ENCODE results near the gene KRTAP13-1. TPM values are rescaled to one million over a fixed set of nuclear protein-coding genes. Genes with fewer than 3 reads are reported as not detected.

KRTAP13-1 gene
- total RNA-seq, 1 donor from 2014 or later, result not detected

GRCh38 chr21:30443226-30443625, 47.4 kb downstream of the KRTAP13-1 start:
- ATAC-seq, result no peak
- DNase-seq (ENCODE audit: missing footprints), result no peak
- intact Hi-C loops (cut with DNase I), result loop anchor here (5.0 to 10.0 kb wide), 2 partner anchors 289 to 642 kb away; no protein-coding TSS in a partner anchor

- intact Hi-C loops (cut with DNase I), result loop anchor here (5.0 to 10.0 kb wide), 2 partner anchors 288 to 641 kb away; no protein-coding TSS in a partner anchor
- ATAC-seq (no peak), DNase-seq (ENCODE audit: missing footprints) (no peak)
These were observed 48.4 kb downstream of the KRTAP13-1 start for GRCh38 chr21:30444204-30444603.

Small RNA genes lying within 50 kb of the gene (microRNA-seq; reads per million reads assigned to microRNA genes)
- gene MIR4327, result not detected

Other genes with a start within 250 kb of the KRTAP13-1 start
- gene CLDN17, start 229.2 kb upstream of the KRTAP13-1 start, total RNA-seq, result not detected
- not detected for gene CLDN8, start 179.9 kb upstream of the KRTAP13-1 start, total RNA-seq
- not detected for gene KRTAP24-1, start 113.1 kb upstream of the KRTAP13-1 start, total RNA-seq
- not detected for gene KRTAP25-1, start 106.5 kb upstream of the KRTAP13-1 start, total RNA-seq
- not detected for gene KRTAP26-1, start 75.7 kb upstream of the KRTAP13-1 start, total RNA-seq
- not detected for gene KRTAP27-1, start 58.3 kb upstream of the KRTAP13-1 start, total RNA-seq
- not detected for gene KRTAP23-1, start 47.4 kb upstream of the KRTAP13-1 start, total RNA-seq
- gene KRTAP13-2, start 23.8 kb upstream of the KRTAP13-1 start, total RNA-seq, result not detected
- not detected for gene KRTAP13-3, start 29.9 kb downstream of the KRTAP13-1 start, total RNA-seq
- not detected for gene KRTAP13-4, start 34.2 kb downstream of the KRTAP13-1 start, total RNA-seq
- not detected for gene KRTAP15-1, start 44.2 kb downstream of the KRTAP13-1 start, total RNA-seq
- gene KRTAP19-1, start 84.3 kb downstream of the KRTAP13-1 start, total RNA-seq, result not detected
- gene KRTAP19-2, start 91.4 kb downstream of the KRTAP13-1 start, total RNA-seq, result not detected
- not detected for gene KRTAP19-3, start 96.0 kb downstream of the KRTAP13-1 start, total RNA-seq
- gene KRTAP19-4, start 101.1 kb downstream of the KRTAP13-1 start, total RNA-seq, result not detected
- not detected for gene KRTAP19-5, start 106.1 kb downstream of the KRTAP13-1 start, total RNA-seq
- gene KRTAP19-6, start 145.8 kb downstream of the KRTAP13-1 start, total RNA-seq, result not detected
- gene KRTAP19-7, start 165.3 kb downstream of the KRTAP13-1 start, total RNA-seq, result not detected
- not detected for gene KRTAP22-2, start 194.4 kb downstream of the KRTAP13-1 start, total RNA-seq
- gene KRTAP6-3, start 196.4 kb downstream of the KRTAP13-1 start, total RNA-seq, result not detected
- not detected for gene KRTAP6-2, start 202.9 kb downstream of the KRTAP13-1 start, total RNA-seq
- not detected for gene KRTAP22-1, start 205.1 kb downstream of the KRTAP13-1 start, total RNA-seq
- gene KRTAP6-1, start 217.9 kb downstream of the KRTAP13-1 start, total RNA-seq, result not detected
- not detected for gene KRTAP20-1, start 220.4 kb downstream of the KRTAP13-1 start, total RNA-seq
- not detected for gene KRTAP20-4, start 224.6 kb downstream of the KRTAP13-1 start, total RNA-seq
- gene KRTAP20-2, start 239.2 kb downstream of the KRTAP13-1 start, total RNA-seq, result not detected
- gene KRTAP20-3, start 246.8 kb downstream of the KRTAP13-1 start, total RNA-seq, result not detected